Measurements from ENCODE around the gene DIAPH2. TPM values are rescaled to one million over a fixed set of nuclear protein-coding genes. Genes with fewer than 3 reads are reported as not detected.
A peak's percentile ranks its signal among the peaks of the same experiment; 100 is the strongest.

DIAPH2 gene
- total RNA-seq (2021; ENCODE audit: unreplicated experiment) (10.9 TPM), Bru-seq, nascent RNA (percentile 62 among the genes with signal in this experiment), BruChase-seq, experiment 1, labeled RNA remaining after a 6-hour chase (percentile 48 among the genes with signal in this experiment), BruChase-seq, experiment 2, labeled RNA remaining after a 2-hour chase (percentile 48 among the genes with signal in this experiment)
- 2.3 and 3.0 TPM in 2 replicates for polyA plus RNA-seq (2012)
- long read RNA-seq, full-length matches to known transcripts, result 4 of 14 reads
- long read RNA-seq, partial matches to known transcripts, result 1 of 14 reads
- long read RNA-seq, other reads (novel, unspliced or antisense), result 9 of 14 reads

- H4K20me1 ChIP-seq (ENCODE audit: insufficient read depth), result no peaks in the 10 kb centered on the region
- H3K4me3 ChIP-seq (replicated peaks in 1 of 2; ENCODE audit: low read depth in 1 of 2, low read length in 2 of 2), result peak within 1 kb of the TSS; percentile 62 to 69
- no peaks in the 10 kb centered on the region for H3K9me2 ChIP-seq (ENCODE audit: insufficient read depth)
- peaks cover 22% of the 10 kb centered on the region for H3K79me2 ChIP-seq (ENCODE audit: insufficient read depth, low read length)
- peak within 1 kb of the TSS; percentile 67 for H3K27ac ChIP-seq (ENCODE audit: low read depth, low read length)
- H2AFZ ChIP-seq (ENCODE audit: low read depth, low read length, poor library complexity, severe bottlenecking), result peak within 1 kb of the TSS; percentile 11
- TF ChIP-seq MAX (IDR thresholded peaks at IDR 0.05) (peak; percentile 61), POLR2A (IDR thresholded peaks at IDR 0.05; ENCODE audit: borderline replicate concordance, extremely low read depth, insufficient read depth, insufficient read length) (no peak), ELF1 (IDR thresholded peaks at IDR 0.05; ENCODE audit: borderline replicate concordance, low read depth) (0 out of 2 replicates have a peak, but pooled peaks have one; percentile 13), EZH2 (IDR thresholded peaks at IDR 0.05) (no peak), ZBTB33 (IDR thresholded peaks at IDR 0.05; ENCODE audit: extremely low read depth, insufficient replicate concordance, low read length) (no peak), ZFX (IDR thresholded peaks at IDR 0.05) (peak; percentile 43; the same call in 1 of the 2 replicates), TCF7L2 (IDR thresholded peaks at IDR 0.05; ENCODE audit: borderline replicate concordance, extremely low read depth, insufficient read depth, insufficient read length) (peak; percentile 97), SIN3A (IDR thresholded peaks at IDR 0.05; ENCODE audit: low read depth) (0 out of 2 replicates have a peak, but pooled peaks have one; percentile 45)
- H3K4me1 ChIP-seq (ENCODE audit: control insufficient read depth in 1 of 2, insufficient read depth in 2 of 2, low read length in 2 of 2), result peaks cover 0 to 14% of the 10 kb centered on the region in 2 experiments; a peak in 2 of 4 replicates
- CTCF ChIA-PET, result interaction anchor here (0.6 kb wide), 1 partner anchor 10 kb away, joined by 3 read pairs; no protein-coding TSS in a partner anchor
- ATAC-seq (peak; percentile 93), DNase-seq (ENCODE audit: low read depth, low spot score) (peak; percentile 61)
- H3K36me3 ChIP-seq (ENCODE audit: control insufficient read depth in 1 of 2, insufficient read depth in 2 of 2, low read length in 2 of 2), result no peaks in the 10 kb centered on the region
- BruUV-seq (replicated peaks), result no TSS peak
- no peaks in the 10 kb centered on the region for H3K9me3 ChIP-seq (ENCODE audit: control insufficient read depth in 1 of 2, insufficient read depth in 1 of 2, low read depth in 1 of 2, low read length in 2 of 2)
- RAD21 ChIA-PET (ENCODE audit: low non-redundant PET in 1 of 2, low total read pairs in 2 of 2, uncharacterized antibody in 2 of 2, unreplicated experiment in 2 of 2), result no interaction called here
- POLR2A ChIA-PET, result interaction anchor here (0.6 kb wide), 1 partner anchor 9 kb away, joined by 3 read pairs; no protein-coding TSS in a partner anchor
- H3K27me3 ChIP-seq (ENCODE audit: insufficient read depth, low read length), result no peaks in the 10 kb centered on the region
- H3K9ac ChIP-seq (ENCODE audit: low read length), result peak within 1 kb of the TSS; percentile 68
- H3K4me2 ChIP-seq (ENCODE audit: low read length), result peak within 1 kb of the TSS; percentile 80
- intact Hi-C loops (cut with micrococcal nuclease), result no loop called here
These were observed at the start of gene DIAPH2 for GRCh38 chrX:96684339-96685209. Gene DIAPH2 (plus strand): TSS chrX:96684842.

All from HCT116 (cell line).